K562 (cell line): ENCODE results near the gene TMEM192. TPM values are rescaled to one million over a fixed set of nuclear protein-coding genes. Genes with fewer than 3 reads are reported as not detected.

ENCODE experiments used
- CHAMP1 ChIP-seq: fragments of 450-650 bp; IDR thresholded peaks from 2 replicates; pipeline ENCODE4 v1.6.1; 2016; ENCODE audit warnings: mild to moderate bottlenecking
- CXXC5 ChIP-seq: fragments of 250-450 bp; sonication (Bioruptor Pico); IDR thresholded peaks from 2 replicates; pipeline ENCODE4 v1.8.0; 2022; ENCODE audit warnings: inconsistent platforms, mild to moderate bottlenecking, moderate library complexity
- DIDO1 ChIP-seq: fragments of 450-650 bp; IDR thresholded peaks from 2 replicates; pipeline ENCODE4 v1.6.1; 2016; ENCODE audit warnings: low read depth, missing biosample characterization, missing genetic modification characterization
- FOXM1 ChIP-seq, 2 experiments: fragments of 450-650 bp in 1 of 2; sonication (generic) in 1 of 2; formaldehyde crosslinking in 1 of 2; IDR thresholded peaks; 2 replicates each; pipeline versions ENCODE4 v1.6.1 to v1.9.0; 2017 to 2022; ENCODE audit warnings: low read depth in 2 of 2, mild to moderate bottlenecking in 2 of 2, missing genetic modification reagents in 1 of 2, moderate library complexity in 1 of 2
- HMGN3 ChIP-seq: IDR thresholded peaks from 2 replicates; pipeline ENCODE4 v1.6.1; 2011; ENCODE audit warnings: borderline replicate concordance, low read depth, mild to moderate bottlenecking, mixed read lengths, low read length; ENCODE audit not compliant: insufficient read length; ENCODE audit errors: extremely low read depth
- HNRNPK ChIP-seq: fragments of 200-400 bp; formaldehyde crosslinking; IDR thresholded peaks from one replicate; pipeline ENCODE4 v1.6.1; 2018; ENCODE audit warnings: mild to moderate bottlenecking, low read depth, low read length; ENCODE audit not compliant: poor library complexity, severe bottlenecking
- KDM1A ChIP-seq, 2 experiments: fragments of 450-650 bp; IDR thresholded peaks; 2 replicates each; pipeline ENCODE4 v1.6.1; 2016; ENCODE audit warnings: mild to moderate bottlenecking in 2 of 2
- KLF13 ChIP-seq: fragments of 450-650 bp; IDR thresholded peaks from 2 replicates; pipeline ENCODE4 v1.6.1; 2016; ENCODE audit warnings: missing genetic modification characterization, low read depth, mild to moderate bottlenecking, missing compliant biosample characterization, moderate library complexity, borderline replicate concordance
- PML ChIP-seq: IDR thresholded peaks from 2 replicates; pipeline ENCODE4 v1.6.1; 2012; ENCODE audit warnings: low read length, inconsistent platforms
- POLR2G ChIP-seq: fragments of 200-400 bp; formaldehyde crosslinking; IDR thresholded peaks from 2 replicates; pipeline ENCODE4 v1.6.1; 2017; ENCODE audit warnings: low read depth, mild to moderate bottlenecking, antibody characterized with exemption, low read length, moderate library complexity
- RFX1 ChIP-seq: fragments of 450-650 bp; IDR thresholded peaks from 2 replicates; pipeline ENCODE4 v1.6.1; 2016; ENCODE audit warnings: mild to moderate bottlenecking, moderate library complexity
- STAT5B ChIP-seq: fragments of 250-450 bp; sonication (Bioruptor Pico); IDR thresholded peaks from 2 replicates; pipeline ENCODE4 v1.8.0; 2021; ENCODE audit warnings: mild to moderate bottlenecking, inconsistent platforms
- TAF7 ChIP-seq: fragments of 450-650 bp; IDR thresholded peaks from 2 replicates; pipeline ENCODE4 v1.6.1; 2016; ENCODE audit warnings: missing genetic modification characterization, missing compliant biosample characterization
- TRIM24 ChIP-seq, 2 experiments: fragments of 450-650 bp; IDR thresholded peaks; 2 replicates each; pipeline ENCODE4 v1.6.1; 2016
- YY1 ChIP-seq, 3 experiments: IDR thresholded peaks; 2 replicates each; pipeline ENCODE4 v1.6.1; 2011; ENCODE audit warnings: low read length in 2 of 3, mild to moderate bottlenecking in 2 of 3, moderate library complexity in 2 of 3, borderline replicate concordance in 1 of 3, control low read depth in 1 of 3, low read depth in 1 of 3; ENCODE audit not compliant: insufficient read depth in 3 of 3, insufficient replicate concordance in 2 of 3, control insufficient read depth in 1 of 3, insufficient read length in 1 of 3; ENCODE audit errors: extremely low read depth in 1 of 3
- ZBTB7A ChIP-seq: IDR thresholded peaks from 2 replicates; pipeline ENCODE4 v1.6.1; 2011; ENCODE audit warnings: low read depth, mild to moderate bottlenecking, low read length, moderate library complexity, borderline replicate concordance; ENCODE audit not compliant: control insufficient read depth
- ZNF124 ChIP-seq: sonication (generic); formaldehyde crosslinking; IDR thresholded peaks from 2 replicates; pipeline ENCODE4 v1.8.1; 2022; ENCODE audit warnings: missing genetic modification reagents
- ZNF354B ChIP-seq: fragments of 250-450 bp; sonication (Bioruptor Pico); IDR thresholded peaks from 2 replicates; pipeline ENCODE4 v1.4.0; 2020
- ZNF445 ChIP-seq: fragments of 250-450 bp; sonication (Bioruptor Pico); IDR thresholded peaks from 2 replicates; pipeline ENCODE4 v1.4.0; 2020; ENCODE audit warnings: low read depth, mild to moderate bottlenecking, moderate library complexity
- ZNF507 ChIP-seq: conservative IDR thresholded peaks from 2 replicates; pipeline ENCODE4 v1.6.1; 2017; ENCODE audit warnings: missing genetic modification characterization, missing compliant biosample characterization
- ZNF766 ChIP-seq: fragments of 200-800 bp; sonication (Bioruptor generic); conservative IDR thresholded peaks from 2 replicates; pipeline ENCODE4 v1.6.1; 2016; ENCODE audit warnings: missing genetic modification characterization, missing compliant biosample characterization
- polyA plus RNA-seq, 8 experiments: library from polyadenylated mRNA; depleted of rRNA in 4 of 8; stranded (reverse) in 5 of 8; unstranded in 3 of 8; fragments of >200 nt; fragmentation: Nextera tagmentation in 2 of 8; fragmentation: Illumina TruSeq in 1 of 8; extraction: Ambion mirVana in 2 of 8; extraction: Trizol in 1 of 8; gene quantifications; 2 replicates each; pipeline versions ENCODE4 v1.2.1 to v1.2.3, GENCODE V29; 2011 to 2014; ENCODE audit warnings: inconsistent platforms in 1 of 8, missing spikeins in 1 of 8
- total RNA-seq, 7 experiments: library from RNA; depleted of rRNA in 6 of 7; stranded (reverse); fragments of >200 nt in 6 of 7; fragmentation: Illumina TruSeq in 2 of 7; extraction: Trizol in 2 of 7; gene quantifications; 2 replicates each; pipeline versions ENCODE4 v1.2.1 to v1.2.3, GENCODE V29; 2011 to 2021; ENCODE audit warnings: low replicate concordance in 1 of 7
- TF ChIP-seq, protein P1 (sequence below), 3 experiments: IDR thresholded peaks in 2 of 3; conservative IDR thresholded peaks in 1 of 3; 2 replicates each; pipeline ENCODE4 v1.5.1; 2011 to 2012; ENCODE audit warnings: low read length in 3 of 3, mild to moderate bottlenecking in 3 of 3, control low read depth in 2 of 3, improper control_type of control experiment in 1 of 3, inconsistent platforms in 1 of 3, low read depth in 1 of 3, mixed read lengths in 1 of 3, moderate library complexity in 1 of 3; ENCODE audit not compliant: insufficient read depth in 2 of 3

TMEM192 gene
- total and polyA plus RNA-seq, 9 of the 15 experiments (the other 6 are each of a cell fraction or from before 2014, with no cell fraction given): 4.4 to 28.5 (median 13.3) TPM

DNA sequence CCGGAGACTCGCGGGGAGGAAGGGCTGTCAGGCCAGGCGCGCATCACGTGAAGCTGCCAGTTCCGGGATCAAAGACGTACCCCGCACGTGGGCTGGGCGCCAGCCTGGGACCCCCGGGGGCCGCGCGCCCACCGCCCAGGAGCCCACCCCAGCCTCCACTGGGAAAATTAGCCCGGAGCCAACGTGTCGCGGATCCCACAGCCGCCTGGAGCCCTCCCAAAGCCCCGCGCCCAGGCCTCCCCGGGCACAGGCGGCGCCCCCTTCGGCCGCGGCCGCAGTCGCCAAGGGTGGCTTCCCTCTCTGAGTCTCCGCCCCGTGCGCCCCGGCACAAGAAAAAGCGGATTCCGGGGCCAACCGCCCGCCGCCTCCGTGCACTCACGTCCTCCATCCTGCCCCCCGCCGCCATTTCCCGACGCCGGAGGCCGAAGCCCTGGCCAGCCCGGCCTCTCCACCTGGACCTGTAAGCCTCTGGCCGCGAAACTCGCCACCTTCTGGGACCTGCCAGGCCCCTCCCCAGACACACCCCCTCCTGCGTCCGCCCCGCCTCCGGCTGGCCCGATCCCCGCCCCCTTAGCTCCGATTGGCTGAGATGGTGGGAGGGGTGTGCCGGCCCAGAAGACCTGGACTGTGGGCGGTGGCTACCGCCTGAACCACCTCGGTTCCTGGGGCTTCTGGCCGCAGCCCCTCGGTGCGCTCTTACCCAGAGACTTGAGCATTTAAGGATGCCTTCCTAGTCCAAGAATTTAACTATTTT lies at the start of gene TMEM192 (continued):
- TF ChIP-seq CHAMP1 (no peak), PML (peak; percentile 47; the same call in 1 of the 2 replicates), ZNF354B (CRISPR knock-in tag) (no peak), HMGN3 (peak; percentile 66), POLR2G (peak; percentile 92), ZBTB7A (peak; percentile 68), ZNF124 (CRISPR knock-in tag) (no peak), DIDO1 (tag) (0 out of 2 replicates have a peak, but pooled peaks have one; percentile 21), KLF13 (tag) (no peak), HNRNPK (no peak), KDM1A (IDR thresholded peaks at IDR 0.05) (no peak), TAF7 (tag) (no peak), ZNF445 (CRISPR knock-in tag) (no peak), TRIM24 (IDR thresholded peaks at IDR 0.05) (0 out of 4 replicates have a peak, but pooled peaks of 1 of the 2 experiments have one; percentile 29), ZNF766 (CRISPR knock-in tag) (no peak), YY1 (IDR thresholded peaks at IDR 0.05; ENCODE audit: borderline replicate concordance in 1 of 3, control insufficient read depth in 1 of 3, extremely low read depth in 1 of 3, insufficient read depth in 3 of 3, insufficient read length in 1 of 3, insufficient replicate concordance in 2 of 3, low read depth in 1 of 3, low read length in 2 of 3) (peak; percentile 28 to 86 (median 64)), CXXC5 (CRISPR knock-in tag) (peak; percentile 86), ZNF507 (tag) (no peak), RFX1 (no peak), STAT5B (CRISPR knock-in tag) (no peak), FOXM1 (IDR thresholded peaks at IDR 0.05; ENCODE audit: low read depth) (no peak), FOXM1 (CRISPR knock-in tag; IDR thresholded peaks at IDR 0.05; ENCODE audit: low read depth) (no peak)
- TF ChIP-seq, protein P1, sequence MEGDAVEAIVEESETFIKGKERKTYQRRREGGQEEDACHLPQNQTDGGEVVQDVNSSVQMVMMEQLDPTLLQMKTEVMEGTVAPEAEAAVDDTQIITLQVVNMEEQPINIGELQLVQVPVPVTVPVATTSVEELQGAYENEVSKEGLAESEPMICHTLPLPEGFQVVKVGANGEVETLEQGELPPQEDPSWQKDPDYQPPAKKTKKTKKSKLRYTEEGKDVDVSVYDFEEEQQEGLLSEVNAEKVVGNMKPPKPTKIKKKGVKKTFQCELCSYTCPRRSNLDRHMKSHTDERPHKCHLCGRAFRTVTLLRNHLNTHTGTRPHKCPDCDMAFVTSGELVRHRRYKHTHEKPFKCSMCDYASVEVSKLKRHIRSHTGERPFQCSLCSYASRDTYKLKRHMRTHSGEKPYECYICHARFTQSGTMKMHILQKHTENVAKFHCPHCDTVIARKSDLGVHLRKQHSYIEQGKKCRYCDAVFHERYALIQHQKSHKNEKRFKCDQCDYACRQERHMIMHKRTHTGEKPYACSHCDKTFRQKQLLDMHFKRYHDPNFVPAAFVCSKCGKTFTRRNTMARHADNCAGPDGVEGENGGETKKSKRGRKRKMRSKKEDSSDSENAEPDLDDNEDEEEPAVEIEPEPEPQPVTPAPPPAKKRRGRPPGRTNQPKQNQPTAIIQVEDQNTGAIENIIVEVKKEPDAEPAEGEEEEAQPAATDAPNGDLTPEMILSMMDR (IDR thresholded peaks at IDR 0.05 in 2 of 3, conservative IDR thresholded peaks at IDR 0.05 in 1 of 3; ENCODE audit: insufficient read depth in 2 of 3, low read depth in 1 of 3, low read length in 3 of 3): peak; percentile 30 to 46 (median 38); a peak in 3 of 6 replicates
